GM06990 (cell line): ENCODE data around the gene CD84.

Experiments
- DNase-seq: peaks from one replicate; pipeline ENCODE4 v3.0.0-alpha.2; 2011; ENCODE audit not compliant: insufficient read length; ENCODE audit errors: extremely low read depth
- H3K27me3 ChIP-seq: replicated peaks from 2 replicates; pipeline ENCODE4 v1.6.0; 2011; ENCODE audit warnings: low read length; ENCODE audit not compliant: control insufficient read depth, insufficient read depth
- H3K36me3 ChIP-seq: 2 replicates; pipeline ENCODE4 v1.5.1; 2011; ENCODE audit warnings: low read length; ENCODE audit not compliant: control insufficient read depth, insufficient read depth
- H3K4me3 ChIP-seq: replicated peaks from 2 replicates; pipeline ENCODE4 v1.5.1; 2011; ENCODE audit warnings: low read depth, mild to moderate bottlenecking, control low read depth, low read length
- CTCF ChIP-seq: IDR thresholded peaks from 2 replicates; pipeline ENCODE4 v1.5.1; 2011; ENCODE audit warnings: low read length, control low read depth, mild to moderate bottlenecking, inconsistent platforms; ENCODE audit not compliant: insufficient read depth, poor library complexity, severe bottlenecking

The CD84 gene

DNA sequence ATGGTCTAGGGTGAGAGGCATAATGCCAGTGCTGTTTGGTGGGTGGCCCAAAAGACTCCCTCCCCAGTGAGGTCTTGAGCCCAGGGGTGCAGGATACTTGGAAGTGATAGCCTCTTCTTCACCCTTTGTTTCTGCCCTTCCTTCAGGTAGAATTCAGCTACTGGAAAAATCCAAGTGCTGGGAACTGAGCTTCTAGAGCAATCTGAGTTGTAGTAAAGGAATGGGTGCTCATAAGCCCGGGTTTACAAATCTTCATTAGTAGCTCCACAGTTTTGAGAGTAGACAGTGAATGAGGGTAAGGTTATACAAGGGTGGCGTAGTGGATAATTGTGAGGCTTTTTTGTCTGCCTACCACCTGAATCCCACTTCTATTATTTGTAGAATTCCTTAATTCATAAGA lies 29.2 kb upstream of the CD84 start:
- no peak overlapping the region for H3K4me3 ChIP-seq
- no peak for DNase-seq
- H3K36me3 ChIP-seq: peaks cover 21% of the 10 kb centered on the region
- no peak for TF ChIP-seq CTCF
- H3K27me3 ChIP-seq: no peaks in the 10 kb centered on the region

DNA sequence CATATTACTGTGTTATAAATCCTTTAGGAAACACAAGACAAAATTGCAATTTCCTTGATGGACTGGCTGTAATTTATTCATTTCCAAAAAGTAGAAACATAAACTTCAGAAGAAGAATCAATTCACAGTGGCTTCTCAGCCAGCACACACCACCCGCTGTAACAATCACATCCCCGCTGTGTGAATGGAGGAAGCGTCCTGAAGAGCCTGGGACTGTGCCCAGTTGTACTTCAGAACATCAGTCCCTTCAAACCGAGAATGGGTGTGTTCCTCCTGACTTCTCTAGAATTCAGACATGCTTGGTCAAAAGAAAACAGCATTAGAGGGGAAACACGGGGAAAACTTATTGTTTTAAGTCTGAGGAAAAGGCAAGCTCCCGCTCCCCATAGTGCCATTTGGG lies 28.8 kb upstream of the CD84 start:
- no peak for TF ChIP-seq CTCF
- no peak overlapping the region for H3K4me3 ChIP-seq
- H3K27me3 ChIP-seq: no peaks in the 10 kb centered on the region
- no peak for DNase-seq
- H3K36me3 ChIP-seq: peaks cover 21% of the 10 kb centered on the region

DNA sequence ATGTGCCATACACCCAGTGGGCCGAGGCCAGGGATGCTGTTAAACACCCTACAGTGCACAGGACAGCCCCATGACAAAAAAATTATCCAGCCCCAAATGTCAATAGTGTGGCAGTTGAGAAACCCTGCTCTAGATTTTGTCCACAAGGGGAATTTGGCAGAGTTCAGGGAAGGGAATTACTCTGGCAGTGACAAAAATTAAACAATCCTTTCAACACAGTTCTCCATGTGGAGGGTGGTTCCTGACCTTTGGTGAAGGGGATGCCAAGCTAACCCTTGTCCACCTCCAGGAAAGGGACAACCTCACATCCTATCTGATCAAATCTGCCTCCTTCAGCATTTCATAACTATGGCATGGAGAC lies 28.4 kb upstream of the CD84 start:
- DNase-seq: no peak
- no peak overlapping the region for H3K4me3 ChIP-seq

GRCh38 chr1:160607011-160607671 lies 27.8 kb upstream of the CD84 start:
- DNase-seq: peak; percentile 47
- Histone ChIP-seq H3K36me3 (peaks cover 16% of the 10 kb centered on the region), H3K4me3 (no peak overlapping the region), H3K27me3 (no peaks in the 10 kb centered on the region)
- peak; percentile 70 for TF ChIP-seq CTCF

More for the DNA sequence above, 28.4 kb upstream of the CD84 start:
- peaks cover 19% of the 10 kb centered on the region for H3K36me3 ChIP-seq
- no peaks in the 10 kb centered on the region for H3K27me3 ChIP-seq
- no peak for TF ChIP-seq CTCF

DNA sequence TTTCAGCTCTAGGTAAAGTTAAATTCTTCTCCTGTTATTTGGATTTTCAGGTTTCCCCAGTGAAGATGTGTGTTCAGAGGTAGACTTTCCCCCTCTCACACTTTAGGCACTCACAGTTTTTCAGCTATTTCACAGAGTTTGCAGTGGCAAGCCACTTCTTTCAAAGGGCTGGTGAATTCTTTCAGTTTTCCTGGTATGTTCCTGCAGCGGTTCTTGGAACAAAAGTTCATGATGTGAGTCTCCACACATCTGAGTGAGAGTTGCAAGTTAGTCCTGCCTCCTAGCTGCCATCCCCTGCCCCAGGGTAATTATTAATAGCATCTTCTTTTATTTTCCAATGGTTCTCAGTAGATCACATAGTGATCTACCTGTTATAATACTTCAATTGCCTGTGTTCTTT lies 27.3 kb upstream of the CD84 start:
- DNase-seq: no peak
- Histone ChIP-seq H3K4me3 (no peak overlapping the region), H3K27me3 (no peaks in the 10 kb centered on the region), H3K36me3 (peaks cover 12% of the 10 kb centered on the region)
- TF ChIP-seq CTCF: no peak

GRCh38 chr1:160605792-160606479 lies 26.6 kb upstream of the CD84 start:
- DNase-seq: no peak
- Histone ChIP-seq H3K36me3 (peaks cover 11% of the 10 kb centered on the region), H3K27me3 (no peaks in the 10 kb centered on the region), H3K4me3 (no peak overlapping the region)
- peak; percentile 32 for TF ChIP-seq CTCF
